WTC11 (cell line): Measurements from ENCODE around the gene ATG5.

Experiments
- AFF4 ChIP-seq: sonication (generic); formaldehyde crosslinking; IDR thresholded peaks from 2 replicates; pipeline ENCODE4 v1.8.1; 2023; ENCODE audit warnings: mild to moderate bottlenecking, missing genetic modification reagents, borderline replicate concordance
- CREB1 ChIP-seq: sonication (generic); formaldehyde crosslinking; IDR thresholded peaks from 2 replicates; pipeline ENCODE4 v1.8.0; 2023; ENCODE audit warnings: mild to moderate bottlenecking, missing genetic modification reagents
- CTCF ChIP-seq: fragments of 200-600 bp; IDR thresholded peaks from 2 replicates; pipeline ENCODE4 v1.8.0; 2022; ENCODE audit warnings: antibody characterized with exemption
- MAX ChIP-seq: sonication (generic); formaldehyde crosslinking; IDR thresholded peaks from 2 replicates; pipeline ENCODE4 v1.8.0; 2022; ENCODE audit warnings: mild to moderate bottlenecking, missing genetic modification reagents
- MXD4 ChIP-seq: fragments of 250-450 bp; sonication (Bioruptor Pico); IDR thresholded peaks from 2 replicates; pipeline ENCODE4 v1.8.0; 2021; ENCODE audit warnings: mild to moderate bottlenecking, moderate library complexity, borderline replicate concordance
- NFYB ChIP-seq: sonication (generic); formaldehyde crosslinking; conservative IDR thresholded peaks from 2 replicates; pipeline ENCODE4 v1.8.0; 2022; ENCODE audit warnings: low read depth, missing genetic modification reagents
- PRDM15 ChIP-seq: sonication (generic); formaldehyde crosslinking; IDR thresholded peaks from 2 replicates; pipeline ENCODE4 v1.8.0; 2022; ENCODE audit warnings: missing genetic modification reagents
- SOX15 ChIP-seq: fragments of 250-450 bp; sonication (Bioruptor Pico); IDR thresholded peaks from 2 replicates; pipeline ENCODE4 v1.9.0; 2021; ENCODE audit warnings: mild to moderate bottlenecking
- TCF7 ChIP-seq: sonication (generic); formaldehyde crosslinking; IDR thresholded peaks from 2 replicates; pipeline ENCODE4 v1.8.0; 2022; ENCODE audit warnings: mild to moderate bottlenecking, low read depth, missing genetic modification reagents, moderate library complexity
- TEAD1 ChIP-seq: sonication (generic); formaldehyde crosslinking; IDR thresholded peaks from 2 replicates; pipeline ENCODE4 v1.8.0; 2022; ENCODE audit warnings: mild to moderate bottlenecking, missing genetic modification reagents
- USF2 ChIP-seq: sonication (generic); formaldehyde crosslinking; IDR thresholded peaks from 2 replicates; pipeline ENCODE4 v1.8.1; 2023; ENCODE audit warnings: mild to moderate bottlenecking, missing genetic modification reagents, moderate library complexity
- ZNF232 ChIP-seq: sonication (generic); formaldehyde crosslinking; IDR thresholded peaks from 2 replicates; pipeline ENCODE4 v1.8.0; 2022; ENCODE audit warnings: mild to moderate bottlenecking, missing genetic modification reagents

- TF ChIP-seq USF2 (CRISPR knock-in tag) (no peak), CTCF (no peak), MXD4 (CRISPR knock-in tag) (no peak), TCF7 (CRISPR knock-in tag) (no peak), SOX15 (CRISPR knock-in tag) (no peak), CREB1 (CRISPR knock-in tag) (no peak), ZNF232 (CRISPR knock-in tag) (no peak), TEAD1 (CRISPR knock-in tag) (no peak), AFF4 (CRISPR knock-in tag) (no peak), PRDM15 (CRISPR knock-in tag) (no peak), NFYB (CRISPR knock-in tag) (no peak), MAX (CRISPR knock-in tag) (no peak)
Observed at GRCh38 chr6:106155219-106155830, 170.2 kb downstream of the ATG5 start.
